Keratinocyte (primary cell): ENCODE data around the gene SYK. TPM values are rescaled to one million over a fixed set of nuclear protein-coding genes. Genes with fewer than 3 reads are reported as not detected.

Experiments used
- DNase-seq: peaks from one replicate; pipeline ENCODE4 v3.0.0-alpha.2; 2011; ENCODE audit warnings: low read depth, missing footprints, low spot score
- FAIRE-seq: peaks from 2 replicates; lab custom pipeline; 2011; peaks lifted over from hg19 to GRCh38; lab: Jason Lieb, UNC
- H2AFZ ChIP-seq: 2 replicates; pipeline ENCODE4 v1.6.0; 2012; ENCODE audit warnings: low read length, control low read depth, inconsistent platforms; ENCODE audit not compliant: control insufficient read depth
- H3K27ac ChIP-seq: 2 replicates; pipeline ENCODE4 v1.5.1; 2011; ENCODE audit warnings: low read length; ENCODE audit not compliant: control insufficient read depth, insufficient read depth
- H3K27me3 ChIP-seq: 3 replicates; pipeline ENCODE4 v1.6.0; 2011; ENCODE audit warnings: low read length; ENCODE audit not compliant: control insufficient read depth, insufficient read depth; ENCODE audit errors: extremely low read depth
- H3K36me3 ChIP-seq, 2 experiments: 2 replicates in 1 of 2; 3 replicates in 1 of 2; pipeline ENCODE4 v1.5.1; 2011; ENCODE audit warnings: low read length in 2 of 2, mild to moderate bottlenecking in 1 of 2; ENCODE audit not compliant: control insufficient read depth in 2 of 2, insufficient read depth in 2 of 2; ENCODE audit errors: extremely low read depth in 1 of 2
- H3K4me1 ChIP-seq: 3 replicates; pipeline ENCODE4 v1.5.1; 2011; ENCODE audit warnings: low read length; ENCODE audit not compliant: control insufficient read depth, insufficient read depth; ENCODE audit errors: extremely low read depth
- H3K4me2 ChIP-seq: 3 replicates; pipeline ENCODE4 v1.6.0; 2011; ENCODE audit warnings: low read depth, low read length; ENCODE audit not compliant: control insufficient read depth, insufficient read depth; ENCODE audit errors: extremely low read depth
- H3K4me3 ChIP-seq, 3 experiments: fragments of 200-600 bp in 1 of 3; sonication (generic) in 1 of 3; 2 replicates in 2 of 3; 3 replicates in 1 of 3; pipeline ENCODE4 v1.5.1; 2011 to 2016; ENCODE audit warnings: low read length in 3 of 3, mild to moderate bottlenecking in 3 of 3, control low read depth in 2 of 3, inconsistent platforms in 1 of 3, low read depth in 1 of 3, mixed read lengths in 1 of 3, mixed run types in 1 of 3, moderate library complexity in 1 of 3; ENCODE audit not compliant: control insufficient read depth in 2 of 3, insufficient read depth in 2 of 3; ENCODE audit errors: extremely low read depth in 1 of 3
- H3K79me2 ChIP-seq: 2 replicates; pipeline ENCODE4 v1.6.0; 2012; ENCODE audit warnings: low read length; ENCODE audit not compliant: control insufficient read depth, insufficient read depth
- H3K9ac ChIP-seq: 3 replicates; pipeline ENCODE4 v1.6.0; 2011; ENCODE audit warnings: low read length; ENCODE audit not compliant: control insufficient read depth, insufficient read depth; ENCODE audit errors: extremely low read depth
- H3K9me1 ChIP-seq: 3 replicates; pipeline ENCODE4 v1.6.0; 2011; ENCODE audit warnings: low read length; ENCODE audit not compliant: control insufficient read depth, insufficient read depth; ENCODE audit errors: extremely low read depth
- H3K9me3 ChIP-seq: 2 replicates; pipeline ENCODE4 v1.5.1; 2012; ENCODE audit warnings: low read depth, low read length; ENCODE audit not compliant: control insufficient read depth
- H4K20me1 ChIP-seq: 3 replicates; pipeline ENCODE4 v1.6.0; 2011; ENCODE audit warnings: low read length; ENCODE audit not compliant: control insufficient read depth, insufficient read depth; ENCODE audit errors: extremely low read depth
- CTCF ChIP-seq, 3 experiments: IDR thresholded peaks in 1 of 3; conservative IDR thresholded peaks in 1 of 3; optimal IDR thresholded peaks in 1 of 3; 2 replicates in 2 of 3; 3 replicates in 1 of 3; pipeline versions ENCODE3 to v1.5.1; 2011; ENCODE audit warnings: low read length in 3 of 3, mild to moderate bottlenecking in 3 of 3, moderate library complexity in 2 of 3, control low read depth in 1 of 3, inconsistent platforms in 1 of 3; ENCODE audit not compliant: insufficient read depth in 2 of 3; ENCODE audit errors: extremely low read depth in 1 of 3
- EZH2 ChIP-seq: IDR thresholded peaks from one replicate; pipeline ENCODE4 v1.6.1; 2012; ENCODE audit warnings: inconsistent platforms, mild to moderate bottlenecking, low read length, moderate library complexity
- dilution Hi-C: fragments of 300-500 bp; cut with MboI; formaldehyde crosslinking; loops from one replicate; pipeline ENCODE4 v1.7.0; 2020; ENCODE audit warnings: low sequenced_read_pairs; ENCODE audit not compliant: extremely low pct_ligation_motif_present
- polyA plus RNA-seq, 5 experiments: library from polyadenylated mRNA; depleted of rRNA in 3 of 5; stranded (reverse) in 3 of 5; stranded (forward) in 1 of 5; unstranded in 1 of 5; fragments of >200 nt; gene quantifications; 1 replicate in 1 of 5; 2 replicates in 3 of 5; 3 replicates in 1 of 5; pipeline versions ENCODE4 v1.2.1 to v1.2.3, GENCODE V29; 2011 to 2012; ENCODE audit warnings: missing spikeins in 2 of 5, low read depth in 1 of 5, low replicate concordance in 1 of 5

The SYK gene
- polyA plus RNA-seq, 1 donor (not counting 4 experiments of a cell fraction or from before 2014, with no cell fraction given), result 2.0 TPM

- Histone ChIP-seq H3K9me1 (no peaks in the 10 kb centered on the region), H3K9me3 (no peaks in the 10 kb centered on the region), H3K4me3 (no peak overlapping the region), H3K4me1 (no peaks in the 10 kb centered on the region), H3K36me3 (no peaks in the 10 kb centered on the region), H3K27ac (no peak overlapping the region), H3K27me3 (peaks cover 3% of the 10 kb centered on the region), H3K79me2 (no peaks in the 10 kb centered on the region), H4K20me1 (no peaks in the 10 kb centered on the region), H3K9ac (no peak overlapping the region), H3K4me2 (no peak overlapping the region), H2AFZ (no peak overlapping the region)
- dilution Hi-C loops, result no loop called here
- TF ChIP-seq CTCF (optimal IDR thresholded peaks at IDR 0.05 in 1 of 3, IDR thresholded peaks at IDR 0.05 in 1 of 3, conservative IDR thresholded peaks at IDR 0.05 in 1 of 3; ENCODE audit: extremely low read depth in 1 of 3, insufficient read depth in 2 of 3, low read length in 3 of 3) (no peak), EZH2 (no peak)
- DNase-seq, result no peak
- no peak for FAIRE-seq
Observed at GRCh38 chr9:90909747-90910283, 108.2 kb downstream of the SYK start.

GRCh38 chr9:90914196-90914595 lies 112.6 kb downstream of the SYK start:
- H3K4me3 ChIP-seq, result no peak overlapping the region
- H3K9ac ChIP-seq, result no peak overlapping the region
- no peaks in the 10 kb centered on the region for H3K9me3 ChIP-seq
- dilution Hi-C loops, result no loop called here
- no peaks in the 10 kb centered on the region for H3K79me2 ChIP-seq
- H3K27ac ChIP-seq, result no peak overlapping the region
- H3K4me2 ChIP-seq, result no peak overlapping the region
- H3K36me3 ChIP-seq, result no peaks in the 10 kb centered on the region
- H4K20me1 ChIP-seq, result no peaks in the 10 kb centered on the region
- DNase-seq (no peak), FAIRE-seq (no peak)
- no peaks in the 10 kb centered on the region for H3K9me1 ChIP-seq
- H2AFZ ChIP-seq, result no peak overlapping the region
- peaks cover under 1% of the 10 kb centered on the region for H3K27me3 ChIP-seq
- TF ChIP-seq CTCF (optimal IDR thresholded peaks at IDR 0.05 in 1 of 3, IDR thresholded peaks at IDR 0.05 in 1 of 3, conservative IDR thresholded peaks at IDR 0.05 in 1 of 3; ENCODE audit: extremely low read depth in 1 of 3, insufficient read depth in 2 of 3, low read length in 3 of 3) (no peak), EZH2 (no peak)
- peaks cover 3% of the 10 kb centered on the region for H3K4me1 ChIP-seq
